Lower leg skin (tissue), 4 donors: ENCODE data around the gene VEGFB. TPM values are rescaled to one million over a fixed set of nuclear protein-coding genes. Genes with fewer than 3 reads are reported as not detected.

Experiments
- DNase-seq, 2 donors: peaks; one replicate each; pipeline ENCODE4 v3.0.0-alpha.2; 2019; ENCODE audit warnings: low spot score in 2 of 2
- H3K4me3 ChIP-seq: fragments of 200-600 bp; sonication (generic); 2 replicates; pipeline ENCODE4 v1.5.1; 2017; ENCODE audit warnings: mild to moderate bottlenecking, low read depth; ENCODE audit not compliant: poor library complexity, severe bottlenecking
- POLR2A ChIP-seq, 2 donors: fragments of 450-650 bp; IDR thresholded peaks; one replicate each; pipeline ENCODE4 v1.6.1; 2016 to 2017; ENCODE audit warnings: antibody characterized with exemption in 2 of 2, mild to moderate bottlenecking in 1 of 2, moderate library complexity in 1 of 2
- WGBS, 2 donors: methylation state at CpG; one replicate each; pipeline ENCODE4 v1.1.5; 2018; 5-methylcytosine and 5-hydroxymethylcytosine counted together
- intact Hi-C: fragments of 100-400 bp; cut with DNase I; formaldehyde crosslinking; loops from one replicate; pipeline ENCODE4 v1.15.0; 2023; ENCODE audit warnings: low total_unique reads
- total RNA-seq, 4 donors: library from RNA; depleted of rRNA; stranded (reverse); fragments of >200 nt; gene quantifications; one replicate each; pipeline ENCODE4 v1.1.0, GENCODE V29; 2016
- TF ChIP-seq, protein P1 (sequence below), 3 donors: fragments of 450-650 bp; IDR thresholded peaks; one replicate each; pipeline ENCODE4 v1.5.1; 2016; ENCODE audit warnings: antibody characterized with exemption in 3 of 3, mild to moderate bottlenecking in 3 of 3, moderate library complexity in 2 of 3

The VEGFB gene
- total RNA-seq, 4 donors from 2014 or later, result 45.9 to 71.2 (median 65.6) TPM

DNA sequence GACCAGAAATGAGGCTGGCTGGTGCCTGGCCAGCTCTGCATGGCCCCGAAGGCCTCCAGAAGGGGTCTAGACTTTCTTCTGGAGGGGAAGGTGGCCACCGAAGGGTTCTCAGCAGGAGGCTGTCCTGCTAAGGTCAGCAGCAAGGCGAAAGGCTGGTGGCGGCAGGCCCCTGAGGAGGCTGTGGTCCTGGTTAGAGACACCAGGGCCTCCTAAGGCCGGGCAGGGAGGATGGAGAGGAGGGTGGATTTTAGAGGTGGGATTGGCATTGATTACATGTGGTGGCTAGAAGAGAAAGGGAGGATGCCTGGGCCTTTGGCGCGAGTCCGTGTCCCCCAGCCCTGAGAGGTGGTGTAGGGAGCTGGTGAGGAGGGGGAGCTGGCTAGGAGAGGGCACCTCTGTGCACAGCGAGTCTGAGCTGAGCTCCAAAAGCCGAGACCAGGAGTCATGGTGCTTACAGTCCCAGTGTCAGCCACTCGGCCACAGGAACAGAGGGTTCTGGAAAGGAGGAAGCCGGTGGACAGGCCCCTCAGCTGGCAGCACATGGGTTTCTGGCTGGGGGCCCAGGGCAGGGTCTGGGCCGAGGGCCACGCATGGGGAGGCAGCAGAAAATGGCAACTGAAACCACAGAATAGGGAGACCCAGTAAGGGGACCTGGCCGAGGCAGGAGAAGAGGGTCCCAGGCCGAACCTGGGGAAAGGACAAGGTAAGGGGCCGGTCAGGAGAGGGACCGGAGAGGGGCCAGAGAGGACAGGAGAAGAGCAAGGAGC, 25.4 kb upstream of the VEGFB start:
- no peak for DNase-seq
- intact Hi-C loops, result loop anchor here (5.0 kb wide), 2 partner anchors 93 to 728 kb away; partner anchors contain the start of genes CATSPERZ and GPHA2

DNA sequence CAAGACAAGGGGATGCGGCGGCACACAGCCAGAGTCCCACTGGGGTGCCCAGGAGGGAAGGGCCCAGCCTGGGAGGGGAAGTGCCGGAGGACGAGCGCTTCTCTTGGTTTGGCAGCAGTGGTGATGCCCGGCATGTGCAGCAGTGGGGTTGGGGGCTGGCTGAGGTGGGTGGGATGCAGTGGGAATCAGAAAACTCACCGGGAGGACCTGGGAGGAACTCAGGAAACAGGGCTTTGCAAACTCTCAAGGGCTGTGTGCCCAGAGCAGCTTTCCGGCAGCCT, 24.9 kb upstream of the VEGFB start:
- intact Hi-C loops, result loop anchor here (5.0 kb wide), 2 partner anchors 93 to 728 kb away; partner anchors contain the start of genes CATSPERZ and GPHA2
- WGBS, 2 donors, result 85 to 86% methylated on average over 8 of the region's 8 CpGs
- TF ChIP-seq POLR2A (IDR thresholded peaks at IDR 0.05), result no peak
- TF ChIP-seq, protein P1, sequence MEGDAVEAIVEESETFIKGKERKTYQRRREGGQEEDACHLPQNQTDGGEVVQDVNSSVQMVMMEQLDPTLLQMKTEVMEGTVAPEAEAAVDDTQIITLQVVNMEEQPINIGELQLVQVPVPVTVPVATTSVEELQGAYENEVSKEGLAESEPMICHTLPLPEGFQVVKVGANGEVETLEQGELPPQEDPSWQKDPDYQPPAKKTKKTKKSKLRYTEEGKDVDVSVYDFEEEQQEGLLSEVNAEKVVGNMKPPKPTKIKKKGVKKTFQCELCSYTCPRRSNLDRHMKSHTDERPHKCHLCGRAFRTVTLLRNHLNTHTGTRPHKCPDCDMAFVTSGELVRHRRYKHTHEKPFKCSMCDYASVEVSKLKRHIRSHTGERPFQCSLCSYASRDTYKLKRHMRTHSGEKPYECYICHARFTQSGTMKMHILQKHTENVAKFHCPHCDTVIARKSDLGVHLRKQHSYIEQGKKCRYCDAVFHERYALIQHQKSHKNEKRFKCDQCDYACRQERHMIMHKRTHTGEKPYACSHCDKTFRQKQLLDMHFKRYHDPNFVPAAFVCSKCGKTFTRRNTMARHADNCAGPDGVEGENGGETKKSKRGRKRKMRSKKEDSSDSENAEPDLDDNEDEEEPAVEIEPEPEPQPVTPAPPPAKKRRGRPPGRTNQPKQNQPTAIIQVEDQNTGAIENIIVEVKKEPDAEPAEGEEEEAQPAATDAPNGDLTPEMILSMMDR (IDR thresholded peaks at IDR 0.05), result no peak
- DNase-seq, result no peak
- no peak overlapping the region for H3K4me3 ChIP-seq

More for the DNA sequence above, 25.4 kb upstream of the VEGFB start:
- WGBS, 2 donors, result 85 to 87% methylated on average over 17 to 18 of the region's 18 CpGs
- TF ChIP-seq, protein P1 (IDR thresholded peaks at IDR 0.05), result no peak
- no peak for TF ChIP-seq POLR2A (IDR thresholded peaks at IDR 0.05)
- H3K4me3 ChIP-seq, result no peak overlapping the region

DNA sequence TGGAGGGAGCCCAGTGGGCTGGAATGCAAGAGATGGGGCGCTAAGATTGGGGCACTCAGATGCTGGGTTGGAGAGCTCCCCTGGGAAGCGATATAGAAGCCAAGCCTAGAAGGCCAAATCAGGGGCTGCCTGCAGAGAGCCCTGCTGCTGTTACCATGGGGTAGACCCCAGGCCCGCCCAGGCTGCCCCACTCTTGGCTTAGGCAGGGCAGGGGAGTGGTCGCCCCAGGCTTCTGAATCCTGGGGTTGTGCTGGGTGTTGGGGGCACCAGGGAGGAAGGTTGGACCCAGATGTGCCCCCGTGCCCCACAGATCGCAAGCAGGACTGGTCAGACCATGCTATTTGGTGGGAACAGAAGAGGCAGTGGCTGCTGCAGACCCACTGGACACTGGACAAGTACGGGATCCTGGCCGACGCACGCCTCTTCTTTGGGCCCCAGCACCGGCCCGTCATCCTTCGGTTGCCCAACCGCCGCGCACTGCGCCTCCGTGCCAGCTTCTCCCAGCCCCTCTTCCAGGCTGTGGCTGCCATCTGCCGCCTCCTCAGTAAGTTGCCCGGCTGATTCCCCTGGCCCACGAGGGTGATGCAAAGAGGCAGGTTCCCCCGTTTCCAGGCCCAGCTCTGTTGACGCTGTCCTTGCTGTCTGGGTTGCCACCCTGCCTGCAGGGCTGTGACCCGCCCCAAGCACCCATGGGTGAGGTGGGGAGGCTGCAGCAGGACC, 23.9 kb upstream of the VEGFB start:
- TF ChIP-seq POLR2A (IDR thresholded peaks at IDR 0.05), result no peak
- TF ChIP-seq, protein P1 (IDR thresholded peaks at IDR 0.05), result no peak
- intact Hi-C loops, result no loop called here
- WGBS, 2 donors, result 89 to 92% methylated on average over 21 to 24 of the region's 24 CpGs
- DNase-seq, result no peak
- H3K4me3 ChIP-seq, result no peak overlapping the region

DNA sequence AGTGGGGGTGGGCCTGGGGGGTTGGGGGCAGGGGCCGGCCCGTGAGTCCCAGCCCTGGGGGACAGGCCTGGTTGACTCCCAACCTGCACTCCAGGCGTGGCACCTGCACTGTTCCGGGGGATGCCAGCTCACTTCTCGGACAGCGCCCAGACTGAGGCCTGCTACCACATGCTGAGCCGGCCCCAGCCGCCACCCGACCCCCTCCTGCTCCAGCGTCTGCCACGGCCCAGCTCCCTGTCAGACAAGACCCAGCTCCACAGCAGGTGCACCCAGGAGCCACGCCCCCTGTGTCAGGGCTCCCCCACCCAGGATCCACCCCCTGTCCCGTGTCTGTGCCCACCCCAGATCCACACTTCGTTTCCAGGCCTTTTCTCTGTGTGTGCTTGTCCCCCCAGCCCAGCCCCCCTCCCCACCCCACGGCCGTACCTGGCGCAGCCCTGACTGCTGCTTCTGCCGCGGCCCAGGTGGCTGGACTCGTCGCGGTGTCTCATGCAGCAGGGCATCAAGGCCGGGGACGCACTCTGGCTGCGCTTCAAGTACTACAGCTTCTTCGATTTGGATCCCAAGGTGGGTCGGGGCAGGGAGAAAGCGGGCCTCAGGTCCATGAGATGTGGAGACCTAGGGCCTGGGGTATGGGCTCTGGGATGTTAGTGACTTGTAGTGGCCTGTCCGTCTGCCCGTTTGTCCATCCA, 23.1 kb upstream of the VEGFB start:
- DNase-seq, result no peak
- H3K4me3 ChIP-seq, result no peak overlapping the region
- TF ChIP-seq, protein P1 (IDR thresholded peaks at IDR 0.05), result no peak
- no peak for TF ChIP-seq POLR2A (IDR thresholded peaks at IDR 0.05)
- whole genome bisulfite sequencing, 2 donors, result 79 to 85% methylated on average over 24 to 30 of the region's 30 CpGs
- intact Hi-C loops, result no loop called here

DNA sequence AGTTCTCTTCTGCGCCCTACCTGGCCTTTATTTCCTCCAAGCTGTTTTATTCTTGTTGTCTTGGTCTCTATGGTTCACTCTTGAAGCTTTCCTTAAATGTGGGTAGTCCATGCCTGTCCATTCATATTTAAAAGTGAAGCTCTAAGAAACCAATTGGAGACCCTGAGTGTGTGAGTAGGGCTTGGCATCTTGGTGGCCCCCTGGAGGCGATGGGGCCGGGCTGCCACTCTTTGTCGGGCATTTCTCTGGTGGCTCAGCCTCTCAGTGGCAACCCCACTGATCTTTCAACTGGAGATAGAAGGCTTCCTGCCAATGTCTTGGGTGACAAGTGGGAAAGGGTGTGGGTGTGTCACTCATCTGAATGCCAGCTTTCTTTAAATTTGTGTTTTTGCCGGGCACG, 17.5 kb upstream of the VEGFB start:
- intact Hi-C loops, result no loop called here
- no peak for TF ChIP-seq POLR2A (IDR thresholded peaks at IDR 0.05)
- TF ChIP-seq, protein P1 (IDR thresholded peaks at IDR 0.05), result no peak
- 81 to 85% methylated on average over 6 of the region's 6 CpGs for WGBS, 2 donors

More for the DNA sequence above, 17.5 kb upstream of the VEGFB start:
- no peak overlapping the region for H3K4me3 ChIP-seq
- no peak for DNase-seq
